ENCODE results near the gene NEURL1B. TPM values are rescaled to one million over a fixed set of nuclear protein-coding genes. Genes with fewer than 3 reads are reported as not detected.
"Not testable (repeated sequence)": the region's sequence is repeated elsewhere in the genome, so short reads cannot be mapped to it uniquely, and the experiment has no call there.

The NEURL1B gene
- total and polyA plus RNA-seq, 10 donors, result 0.26 to 2.5 (median 1.2) TPM

DNA sequence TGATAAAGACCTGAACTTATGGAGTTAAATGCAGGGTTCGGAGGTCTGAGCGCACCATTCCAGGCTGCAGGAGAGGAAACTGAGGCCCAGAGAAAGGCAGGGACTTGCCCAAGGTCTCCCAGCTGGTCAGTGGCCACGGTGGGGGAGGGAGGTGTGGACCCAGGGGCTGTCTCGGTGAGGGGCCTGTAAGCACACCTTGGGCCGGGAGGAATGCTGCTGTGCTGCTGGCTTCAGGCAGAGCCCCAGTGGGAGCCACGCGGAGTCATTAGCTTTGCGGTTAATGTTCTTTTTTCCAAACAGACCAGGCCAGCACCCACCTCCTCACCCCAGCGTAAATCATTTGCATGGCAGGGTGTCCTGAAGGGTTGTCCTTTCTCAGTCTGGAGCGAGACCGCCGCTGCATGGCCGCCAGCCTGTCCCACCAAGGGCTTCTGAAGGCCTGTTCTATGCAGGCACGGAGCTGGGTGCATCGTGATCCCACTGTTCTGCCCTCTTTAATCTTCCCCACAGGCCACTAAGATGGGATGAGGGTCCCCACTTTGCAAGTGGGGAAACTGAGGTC, 35.9 kb downstream of the NEURL1B start:
- Histone ChIP-seq H3K36me3 (no peaks in the 10 kb centered on the region), H3K4me1 (no peaks in the 10 kb centered on the region), H3K4me3 (no peak overlapping the region), H3K27me3 (replicated peaks in 1 of 7) (no peaks in the 10 kb centered on the region), H3K9me3 (peaks cover 0 to 7% (median 0%) of the 10 kb centered on the region in 8 donors), H3K27ac (no peak overlapping the region)
- 91 to 96% (median 95%) methylated on average over 13 to 15 of the region's 15 CpGs for WGBS, 5 donors
- DNase-seq, result peak; percentile 58
- TF ChIP-seq POLR2AphosphoS5 (IDR thresholded peaks at IDR 0.05), result no peak
- TF ChIP-seq, protein P1, sequence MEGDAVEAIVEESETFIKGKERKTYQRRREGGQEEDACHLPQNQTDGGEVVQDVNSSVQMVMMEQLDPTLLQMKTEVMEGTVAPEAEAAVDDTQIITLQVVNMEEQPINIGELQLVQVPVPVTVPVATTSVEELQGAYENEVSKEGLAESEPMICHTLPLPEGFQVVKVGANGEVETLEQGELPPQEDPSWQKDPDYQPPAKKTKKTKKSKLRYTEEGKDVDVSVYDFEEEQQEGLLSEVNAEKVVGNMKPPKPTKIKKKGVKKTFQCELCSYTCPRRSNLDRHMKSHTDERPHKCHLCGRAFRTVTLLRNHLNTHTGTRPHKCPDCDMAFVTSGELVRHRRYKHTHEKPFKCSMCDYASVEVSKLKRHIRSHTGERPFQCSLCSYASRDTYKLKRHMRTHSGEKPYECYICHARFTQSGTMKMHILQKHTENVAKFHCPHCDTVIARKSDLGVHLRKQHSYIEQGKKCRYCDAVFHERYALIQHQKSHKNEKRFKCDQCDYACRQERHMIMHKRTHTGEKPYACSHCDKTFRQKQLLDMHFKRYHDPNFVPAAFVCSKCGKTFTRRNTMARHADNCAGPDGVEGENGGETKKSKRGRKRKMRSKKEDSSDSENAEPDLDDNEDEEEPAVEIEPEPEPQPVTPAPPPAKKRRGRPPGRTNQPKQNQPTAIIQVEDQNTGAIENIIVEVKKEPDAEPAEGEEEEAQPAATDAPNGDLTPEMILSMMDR (IDR thresholded peaks at IDR 0.05 in 8 of 11, conservative IDR thresholded peaks at IDR 0.05 in 3 of 11), result no peak
- no peak for TF ChIP-seq POLR2A (IDR thresholded peaks at IDR 0.05)
- intact Hi-C loops (cut with DNase I; ENCODE audit: low total_unique reads), result no loop called here

DNA sequence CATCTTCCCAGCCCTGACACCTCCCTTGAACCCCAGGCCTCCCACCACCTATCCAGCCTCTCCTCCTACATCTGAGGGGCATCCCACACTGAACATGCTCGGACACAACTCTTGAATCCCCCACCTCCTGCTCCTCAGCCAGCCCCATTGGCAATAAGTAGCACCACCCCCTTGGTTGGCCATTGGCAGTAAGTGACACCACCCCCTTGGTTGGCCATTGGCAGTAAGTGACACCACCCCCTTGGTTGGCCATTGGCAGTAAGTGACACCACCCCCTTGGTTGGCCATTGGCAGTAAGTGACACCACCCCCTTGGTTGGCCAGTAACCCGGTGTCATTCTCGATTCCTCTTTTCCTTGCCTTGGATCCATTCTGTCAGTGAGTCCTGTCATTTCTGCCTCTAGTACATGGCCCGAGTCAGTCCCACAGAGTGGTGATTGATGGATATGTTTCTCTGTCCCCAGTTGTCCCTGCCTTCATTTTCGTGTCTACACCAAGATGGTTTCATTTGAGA, 37.4 kb downstream of the NEURL1B start:
- H3K4me3 ChIP-seq; H3K27me3 ChIP-seq (replicated peaks in 1 of 7); intact Hi-C loops (cut with DNase I; ENCODE audit: low total_unique reads); H3K27ac ChIP-seq; H3K4me1 ChIP-seq; H3K36me3 ChIP-seq; H3K9me3 ChIP-seq: not testable (repeated sequence)
- peak; percentile 16 for DNase-seq
- WGBS, 5 donors, result 88 to 96% (median 90%) methylated on average over 5 of the region's 5 CpGs

DNA sequence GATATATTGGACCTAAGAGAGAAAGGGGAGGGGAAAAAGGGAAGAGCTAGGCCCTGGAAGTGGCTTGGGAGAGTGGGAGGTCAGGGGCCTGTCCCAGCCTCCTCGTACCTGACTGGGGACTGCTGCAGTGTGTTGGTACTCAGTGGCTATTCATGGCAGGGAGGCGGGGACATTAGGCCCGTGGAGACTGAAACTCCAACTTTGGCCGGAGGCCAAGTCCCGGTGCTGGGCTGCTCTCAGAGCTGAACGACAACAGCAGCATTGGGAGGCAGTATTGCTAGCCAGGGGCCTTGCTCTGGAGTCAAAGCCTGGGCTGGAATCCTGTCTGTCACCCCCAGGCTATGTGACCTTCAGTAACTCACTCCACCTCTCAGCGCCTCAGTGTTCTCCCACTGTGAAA, 37.8 kb downstream of the NEURL1B start:
- intact Hi-C loops (cut with DNase I; ENCODE audit: low total_unique reads), result no loop called here
- H3K4me1 ChIP-seq, result no peaks in the 10 kb centered on the region
- WGBS, 5 donors, result 57 to 87% (median 74%) methylated on average over 5 to 7 of the region's 7 CpGs
- H3K27ac ChIP-seq, result no peak overlapping the region
- peaks cover 0 to 12% (median 0%) of the 10 kb centered on the region in 7 donors for H3K27me3 ChIP-seq (replicated peaks in 1 of 7)
- TF ChIP-seq POLR2AphosphoS5 (IDR thresholded peaks at IDR 0.05) (no peak), POLR2A (IDR thresholded peaks at IDR 0.05) (no peak)
- TF ChIP-seq, protein P1 (IDR thresholded peaks at IDR 0.05 in 8 of 11, conservative IDR thresholded peaks at IDR 0.05 in 3 of 11), result no peak
- H3K9me3 ChIP-seq, result peaks cover 0 to 7% (median 0%) of the 10 kb centered on the region in 8 donors
- no peak overlapping the region for H3K4me3 ChIP-seq
- DNase-seq, result peak; percentile 36
- no peaks in the 10 kb centered on the region for H3K36me3 ChIP-seq

DNA sequence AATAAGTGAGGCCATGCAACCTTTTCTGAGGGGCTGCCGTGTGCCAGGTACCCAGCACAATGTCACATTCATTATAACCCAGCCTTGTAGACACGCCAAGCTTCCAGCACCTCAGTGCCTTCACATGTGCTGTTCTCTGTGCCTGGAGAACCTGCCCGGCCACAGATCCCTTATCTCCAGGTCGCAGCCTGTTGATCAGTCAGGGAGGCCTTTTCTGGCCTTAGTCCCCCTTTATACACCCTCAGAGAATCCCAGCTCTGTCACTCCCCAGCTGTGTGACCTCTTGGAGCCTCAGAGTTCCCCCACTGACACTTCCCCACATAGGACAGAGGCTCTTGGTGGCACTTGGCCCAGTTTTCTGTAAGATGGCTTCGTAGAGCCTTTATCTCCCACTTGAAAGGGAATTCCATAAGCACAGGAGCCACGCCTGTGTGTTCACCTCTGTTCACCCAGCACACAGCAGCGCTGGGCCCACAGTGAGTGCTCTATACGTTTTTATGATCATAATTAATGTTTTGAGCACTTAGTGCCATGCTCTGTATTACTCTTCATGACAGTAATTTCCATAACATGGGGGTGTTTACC, 38.7 kb downstream of the NEURL1B start:
- TF ChIP-seq, protein P1 (IDR thresholded peaks at IDR 0.05 in 8 of 11, conservative IDR thresholded peaks at IDR 0.05 in 3 of 11), result no peak
- TF ChIP-seq POLR2A (IDR thresholded peaks at IDR 0.05) (no peak), POLR2AphosphoS5 (IDR thresholded peaks at IDR 0.05) (no peak)
- H3K27ac ChIP-seq, result no peak overlapping the region
- H3K36me3 ChIP-seq, result no peaks in the 10 kb centered on the region
- H3K9me3 ChIP-seq, result peaks cover 0 to 7% (median 0%) of the 10 kb centered on the region in 8 donors
- no peak for DNase-seq
- 83 to 92% (median 87%) methylated on average over 8 of the region's 8 CpGs for WGBS, 5 donors
- intact Hi-C loops (cut with DNase I; ENCODE audit: low total_unique reads), result no loop called here
- peaks cover 0 to 18% (median 0%) of the 10 kb centered on the region in 7 donors for H3K27me3 ChIP-seq (replicated peaks in 1 of 7)
- no peaks in the 10 kb centered on the region for H3K4me1 ChIP-seq
- H3K4me3 ChIP-seq, result no peak overlapping the region

Measured in spleen (tissue), 11 donors.